ENCODE data around the gene FALEC. TPM values are rescaled to one million over a fixed set of nuclear protein-coding genes. Genes with fewer than 3 reads are reported as not detected.

FALEC gene
- total and polyA plus RNA-seq, 2 experiments from 2014 or later, result 1.7 TPM; not detected in 1

DNA sequence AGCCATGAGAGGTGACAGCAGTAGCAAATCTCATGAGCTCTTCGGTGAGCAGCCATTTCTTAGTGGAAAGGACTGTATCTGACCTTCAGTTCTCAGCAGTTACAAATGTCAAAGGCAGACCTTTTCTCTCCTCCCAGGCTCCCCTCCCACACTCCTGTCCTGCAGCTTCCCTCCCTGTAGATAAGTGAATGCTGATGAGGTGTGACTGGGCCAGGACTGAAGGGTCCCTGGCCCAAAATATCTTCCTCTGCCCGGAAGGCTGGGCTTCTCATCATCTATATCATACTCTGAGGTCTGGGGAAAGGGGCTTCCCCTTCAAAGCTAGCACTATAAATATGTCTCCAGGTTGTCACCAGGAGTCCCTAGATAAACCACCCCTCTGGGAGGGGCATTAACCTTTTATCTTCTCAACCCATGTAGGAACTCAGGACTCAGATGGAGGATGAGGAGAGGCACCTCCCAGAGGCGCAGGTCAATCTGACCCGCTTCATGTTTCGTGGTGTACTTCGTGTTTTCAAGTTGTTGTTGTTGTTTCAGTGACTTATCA, 30.0 kb downstream of the FALEC start:
- H3K4me1 Mint-ChIP-seq, result peaks cover 9% of the 10 kb centered on the region
- no peaks in the 10 kb centered on the region; the same call in 2 of the 3 replicates for H3K36me3 Mint-ChIP-seq (ENCODE audit: low read depth)
- ATAC-seq (no peak), DNase-seq (ENCODE audit: low spot score) (no peak)
- Histone ChIP-seq H4K20me1 (replicated peaks; ENCODE audit: insufficient read depth) (no peaks in the 10 kb centered on the region), H3K4me3 (no peak overlapping the region), H3F3A (replicated peaks; ENCODE audit: low read depth) (peaks cover 9% of the 10 kb centered on the region), H3K4me1 (ENCODE audit: insufficient read depth) (no peaks in the 10 kb centered on the region; the same call in 1 of the 2 replicates), H3K4me2 (no peak overlapping the region), H3K36me3 (ENCODE audit: insufficient read depth) (no peaks in the 10 kb centered on the region), H3K27ac (ENCODE audit: low read depth) (no peak overlapping the region), H2AFZ (no peak overlapping the region), H3K79me2 (replicated peaks; ENCODE audit: insufficient read depth) (no peaks in the 10 kb centered on the region), H3K9me2 (ENCODE audit: insufficient read depth) (no peaks in the 10 kb centered on the region), H3K27me3 (ENCODE audit: insufficient read depth) (peaks cover 30% of the 10 kb centered on the region)
- H3K27ac Mint-ChIP-seq, result no peak overlapping the region
- H3K27me3 Mint-ChIP-seq (ENCODE audit: insufficient read depth, low read depth, poor library complexity), result peaks cover 27% of the 10 kb centered on the region
- no peak overlapping the region for H3K4me3 Mint-ChIP-seq
- TF ChIP-seq ZNF114 (CRISPR knock-in tag; IDR thresholded peaks at IDR 0.05) (no peak), STAT1 (IDR thresholded peaks at IDR 0.05; ENCODE audit: unreplicated experiment) (no peak), JUNB (IDR thresholded peaks at IDR 0.05; ENCODE audit: unreplicated experiment) (no peak), EZH2 (IDR thresholded peaks at IDR 0.05; ENCODE audit: low read depth, unreplicated experiment) (no peak), POLR2AphosphoS5 (IDR thresholded peaks at IDR 0.05; ENCODE audit: low read depth) (no peak), ZNF331 (CRISPR knock-in tag; IDR thresholded peaks at IDR 0.05; ENCODE audit: low read depth) (no peak)
- TF ChIP-seq, protein P1, sequence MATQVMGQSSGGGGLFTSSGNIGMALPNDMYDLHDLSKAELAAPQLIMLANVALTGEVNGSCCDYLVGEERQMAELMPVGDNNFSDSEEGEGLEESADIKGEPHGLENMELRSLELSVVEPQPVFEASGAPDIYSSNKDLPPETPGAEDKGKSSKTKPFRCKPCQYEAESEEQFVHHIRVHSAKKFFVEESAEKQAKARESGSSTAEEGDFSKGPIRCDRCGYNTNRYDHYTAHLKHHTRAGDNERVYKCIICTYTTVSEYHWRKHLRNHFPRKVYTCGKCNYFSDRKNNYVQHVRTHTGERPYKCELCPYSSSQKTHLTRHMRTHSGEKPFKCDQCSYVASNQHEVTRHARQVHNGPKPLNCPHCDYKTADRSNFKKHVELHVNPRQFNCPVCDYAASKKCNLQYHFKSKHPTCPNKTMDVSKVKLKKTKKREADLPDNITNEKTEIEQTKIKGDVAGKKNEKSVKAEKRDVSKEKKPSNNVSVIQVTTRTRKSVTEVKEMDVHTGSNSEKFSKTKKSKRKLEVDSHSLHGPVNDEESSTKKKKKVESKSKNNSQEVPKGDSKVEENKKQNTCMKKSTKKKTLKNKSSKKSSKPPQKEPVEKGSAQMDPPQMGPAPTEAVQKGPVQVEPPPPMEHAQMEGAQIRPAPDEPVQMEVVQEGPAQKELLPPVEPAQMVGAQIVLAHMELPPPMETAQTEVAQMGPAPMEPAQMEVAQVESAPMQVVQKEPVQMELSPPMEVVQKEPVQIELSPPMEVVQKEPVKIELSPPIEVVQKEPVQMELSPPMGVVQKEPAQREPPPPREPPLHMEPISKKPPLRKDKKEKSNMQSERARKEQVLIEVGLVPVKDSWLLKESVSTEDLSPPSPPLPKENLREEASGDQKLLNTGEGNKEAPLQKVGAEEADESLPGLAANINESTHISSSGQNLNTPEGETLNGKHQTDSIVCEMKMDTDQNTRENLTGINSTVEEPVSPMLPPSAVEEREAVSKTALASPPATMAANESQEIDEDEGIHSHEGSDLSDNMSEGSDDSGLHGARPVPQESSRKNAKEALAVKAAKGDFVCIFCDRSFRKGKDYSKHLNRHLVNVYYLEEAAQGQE (IDR thresholded peaks at IDR 0.05; ENCODE audit: unreplicated experiment), result no peak
- TF ChIP-seq, protein P2, sequence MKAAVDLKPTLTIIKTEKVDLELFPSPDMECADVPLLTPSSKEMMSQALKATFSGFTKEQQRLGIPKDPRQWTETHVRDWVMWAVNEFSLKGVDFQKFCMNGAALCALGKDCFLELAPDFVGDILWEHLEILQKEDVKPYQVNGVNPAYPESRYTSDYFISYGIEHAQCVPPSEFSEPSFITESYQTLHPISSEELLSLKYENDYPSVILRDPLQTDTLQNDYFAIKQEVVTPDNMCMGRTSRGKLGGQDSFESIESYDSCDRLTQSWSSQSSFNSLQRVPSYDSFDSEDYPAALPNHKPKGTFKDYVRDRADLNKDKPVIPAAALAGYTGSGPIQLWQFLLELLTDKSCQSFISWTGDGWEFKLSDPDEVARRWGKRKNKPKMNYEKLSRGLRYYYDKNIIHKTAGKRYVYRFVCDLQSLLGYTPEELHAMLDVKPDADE (IDR thresholded peaks at IDR 0.05), result no peak
- TF ChIP-seq, protein P3, sequence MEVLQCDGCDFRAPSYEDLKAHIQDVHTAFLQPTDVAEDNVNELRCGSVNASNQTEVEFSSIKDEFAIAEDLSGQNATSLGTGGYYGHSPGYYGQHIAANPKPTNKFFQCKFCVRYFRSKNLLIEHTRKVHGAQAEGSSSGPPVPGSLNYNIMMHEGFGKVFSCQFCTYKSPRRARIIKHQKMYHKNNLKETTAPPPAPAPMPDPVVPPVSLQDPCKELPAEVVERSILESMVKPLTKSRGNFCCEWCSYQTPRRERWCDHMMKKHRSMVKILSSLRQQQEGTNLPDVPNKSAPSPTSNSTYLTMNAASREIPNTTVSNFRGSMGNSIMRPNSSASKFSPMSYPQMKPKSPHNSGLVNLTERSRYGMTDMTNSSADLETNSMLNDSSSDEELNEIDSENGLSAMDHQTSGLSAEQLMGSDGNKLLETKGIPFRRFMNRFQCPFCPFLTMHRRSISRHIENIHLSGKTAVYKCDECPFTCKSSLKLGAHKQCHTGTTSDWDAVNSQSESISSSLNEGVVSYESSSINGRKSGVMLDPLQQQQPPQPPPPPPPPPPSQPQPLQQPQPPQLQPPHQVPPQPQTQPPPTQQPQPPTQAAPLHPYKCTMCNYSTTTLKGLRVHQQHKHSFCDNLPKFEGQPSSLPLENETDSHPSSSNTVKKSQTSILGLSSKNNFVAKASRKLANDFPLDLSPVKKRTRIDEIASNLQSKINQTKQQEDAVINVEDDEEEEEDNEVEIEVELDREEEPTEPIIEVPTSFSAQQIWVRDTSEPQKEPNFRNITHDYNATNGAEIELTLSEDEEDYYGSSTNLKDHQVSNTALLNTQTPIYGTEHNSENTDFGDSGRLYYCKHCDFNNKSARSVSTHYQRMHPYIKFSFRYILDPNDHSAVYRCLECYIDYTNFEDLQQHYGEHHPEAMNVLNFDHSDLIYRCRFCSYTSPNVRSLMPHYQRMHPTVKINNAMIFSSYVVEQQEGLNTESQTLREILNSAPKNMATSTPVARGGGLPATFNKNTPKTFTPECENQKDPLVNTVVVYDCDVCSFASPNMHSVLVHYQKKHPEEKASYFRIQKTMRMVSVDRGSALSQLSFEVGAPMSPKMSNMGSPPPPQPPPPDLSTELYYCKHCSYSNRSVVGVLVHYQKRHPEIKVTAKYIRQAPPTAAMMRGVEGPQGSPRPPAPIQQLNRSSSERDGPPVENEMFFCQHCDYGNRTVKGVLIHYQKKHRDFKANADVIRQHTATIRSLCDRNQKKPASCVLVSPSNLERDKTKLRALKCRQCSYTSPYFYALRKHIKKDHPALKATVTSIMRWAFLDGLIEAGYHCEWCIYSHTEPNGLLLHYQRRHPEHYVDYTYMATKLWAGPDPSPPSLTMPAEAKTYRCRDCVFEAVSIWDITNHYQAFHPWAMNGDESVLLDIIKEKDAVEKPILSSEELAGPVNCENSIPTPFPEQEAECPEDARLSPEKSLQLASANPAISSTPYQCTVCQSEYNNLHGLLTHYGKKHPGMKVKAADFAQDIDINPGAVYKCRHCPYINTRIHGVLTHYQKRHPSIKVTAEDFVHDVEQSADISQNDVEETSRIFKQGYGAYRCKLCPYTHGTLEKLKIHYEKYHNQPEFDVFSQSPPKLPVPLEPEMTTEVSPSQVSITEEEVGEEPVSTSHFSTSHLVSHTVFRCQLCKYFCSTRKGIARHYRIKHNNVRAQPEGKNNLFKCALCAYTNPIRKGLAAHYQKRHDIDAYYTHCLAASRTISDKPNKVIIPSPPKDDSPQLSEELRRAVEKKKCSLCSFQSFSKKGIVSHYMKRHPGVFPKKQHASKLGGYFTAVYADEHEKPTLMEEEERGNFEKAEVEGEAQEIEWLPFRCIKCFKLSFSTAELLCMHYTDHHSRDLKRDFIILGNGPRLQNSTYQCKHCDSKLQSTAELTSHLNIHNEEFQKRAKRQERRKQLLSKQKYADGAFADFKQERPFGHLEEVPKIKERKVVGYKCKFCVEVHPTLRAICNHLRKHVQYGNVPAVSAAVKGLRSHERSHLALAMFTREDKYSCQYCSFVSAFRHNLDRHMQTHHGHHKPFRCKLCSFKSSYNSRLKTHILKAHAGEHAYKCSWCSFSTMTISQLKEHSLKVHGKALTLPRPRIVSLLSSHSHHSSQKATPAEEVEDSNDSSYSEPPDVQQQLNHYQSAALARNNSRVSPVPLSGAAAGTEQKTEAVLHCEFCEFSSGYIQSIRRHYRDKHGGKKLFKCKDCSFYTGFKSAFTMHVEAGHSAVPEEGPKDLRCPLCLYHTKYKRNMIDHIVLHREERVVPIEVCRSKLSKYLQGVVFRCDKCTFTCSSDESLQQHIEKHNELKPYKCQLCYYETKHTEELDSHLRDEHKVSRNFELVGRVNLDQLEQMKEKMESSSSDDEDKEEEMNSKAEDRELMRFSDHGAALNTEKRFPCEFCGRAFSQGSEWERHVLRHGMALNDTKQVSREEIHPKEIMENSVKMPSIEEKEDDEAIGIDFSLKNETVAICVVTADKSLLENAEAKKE (CRISPR knock-in tag; IDR thresholded peaks at IDR 0.05), result no peak
- no peaks in the 10 kb centered on the region for H3K9me3 Mint-ChIP-seq

Data from GM23338 (cell line).